Lower leg skin (tissue), 4 donors: ENCODE data around the gene SMC3. TPM values are rescaled to one million over a fixed set of nuclear protein-coding genes. Genes with fewer than 3 reads are reported as not detected.

Source experiments
- DNase-seq, 2 donors: peaks; one replicate each; pipeline ENCODE4 v3.0.0-alpha.2; 2019; ENCODE audit warnings: low spot score in 2 of 2
- H3K4me3 ChIP-seq: fragments of 200-600 bp; sonication (generic); 2 replicates; pipeline ENCODE4 v1.5.1; 2017; ENCODE audit warnings: mild to moderate bottlenecking, low read depth; ENCODE audit not compliant: poor library complexity, severe bottlenecking
- POLR2A ChIP-seq, 2 donors: fragments of 450-650 bp; IDR thresholded peaks; one replicate each; pipeline ENCODE4 v1.6.1; 2016 to 2017; ENCODE audit warnings: antibody characterized with exemption in 2 of 2, mild to moderate bottlenecking in 1 of 2, moderate library complexity in 1 of 2
- WGBS, 2 donors: methylation state at CpG; one replicate each; pipeline ENCODE4 v1.1.5; 2018; 5-methylcytosine and 5-hydroxymethylcytosine counted together
- intact Hi-C: fragments of 100-400 bp; cut with DNase I; formaldehyde crosslinking; loops from one replicate; pipeline ENCODE4 v1.15.0; 2023; ENCODE audit warnings: low total_unique reads
- total RNA-seq, 4 donors: library from RNA; depleted of rRNA; stranded (reverse); fragments of >200 nt; gene quantifications; one replicate each; pipeline ENCODE4 v1.1.0, GENCODE V29; 2016
- TF ChIP-seq, protein P1 (sequence below), 3 donors: fragments of 450-650 bp; IDR thresholded peaks; one replicate each; pipeline ENCODE4 v1.5.1; 2016; ENCODE audit warnings: antibody characterized with exemption in 3 of 3, mild to moderate bottlenecking in 3 of 3, moderate library complexity in 2 of 3

The SMC3 gene
- 10 to 100 TPM; 23.7 to 31.6 (median 30.5) TPM for total RNA-seq

DNA sequence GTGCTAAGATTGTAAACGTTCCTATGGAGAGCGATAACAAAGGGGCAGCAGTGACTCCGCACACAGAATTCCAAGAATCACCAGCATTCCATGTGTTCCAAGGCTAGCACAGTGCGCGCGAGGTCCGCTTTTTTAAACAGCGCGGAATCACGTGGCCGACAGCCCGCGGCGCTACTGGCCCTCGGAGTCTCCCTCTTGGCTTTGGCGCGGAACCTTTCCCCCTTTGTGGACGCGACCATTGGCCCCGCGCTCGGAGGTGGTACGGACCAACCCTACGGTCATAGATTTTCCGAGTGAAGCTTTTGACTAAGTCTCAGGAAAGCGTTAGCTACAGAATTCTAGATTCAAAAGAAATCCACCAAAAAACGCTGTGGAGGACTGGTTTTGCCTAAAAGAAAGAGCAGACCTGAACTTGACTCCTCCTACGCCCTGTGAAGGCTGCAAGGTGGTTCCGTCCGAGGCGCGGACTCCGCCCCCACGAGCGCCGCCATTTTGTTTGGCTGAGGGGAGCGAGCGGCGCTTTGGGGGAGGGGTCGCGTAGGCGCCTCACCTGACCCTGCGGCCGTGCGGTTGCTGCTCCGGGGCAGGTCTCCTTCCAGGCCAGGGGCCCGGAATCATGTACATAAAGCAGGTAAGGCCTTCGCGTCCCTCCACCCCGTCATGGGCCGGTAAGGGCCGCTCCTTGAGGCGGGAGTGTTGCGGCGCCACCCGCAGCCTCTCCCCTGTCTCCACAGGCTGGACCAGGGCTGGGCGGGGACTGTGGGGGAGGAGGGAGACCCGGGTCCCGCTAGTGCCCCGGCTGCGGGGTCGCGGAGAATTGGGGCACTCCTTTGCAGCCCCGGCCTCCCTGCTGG, at the start of gene SMC3:
TSS of gene SMC3 (plus strand) at position 495 of the 854 bp plus-strand sequence. CDS start at position 617, 122 bp downstream.
- DNase-seq, result peak; percentile 86 to 98
- WGBS, 2 donors, result 1% methylated on average over 51 to 59 of the region's 64 CpGs
- intact Hi-C loops, result no loop called here
- no peak for TF ChIP-seq POLR2A (IDR thresholded peaks at IDR 0.05)
- TF ChIP-seq, protein P1, sequence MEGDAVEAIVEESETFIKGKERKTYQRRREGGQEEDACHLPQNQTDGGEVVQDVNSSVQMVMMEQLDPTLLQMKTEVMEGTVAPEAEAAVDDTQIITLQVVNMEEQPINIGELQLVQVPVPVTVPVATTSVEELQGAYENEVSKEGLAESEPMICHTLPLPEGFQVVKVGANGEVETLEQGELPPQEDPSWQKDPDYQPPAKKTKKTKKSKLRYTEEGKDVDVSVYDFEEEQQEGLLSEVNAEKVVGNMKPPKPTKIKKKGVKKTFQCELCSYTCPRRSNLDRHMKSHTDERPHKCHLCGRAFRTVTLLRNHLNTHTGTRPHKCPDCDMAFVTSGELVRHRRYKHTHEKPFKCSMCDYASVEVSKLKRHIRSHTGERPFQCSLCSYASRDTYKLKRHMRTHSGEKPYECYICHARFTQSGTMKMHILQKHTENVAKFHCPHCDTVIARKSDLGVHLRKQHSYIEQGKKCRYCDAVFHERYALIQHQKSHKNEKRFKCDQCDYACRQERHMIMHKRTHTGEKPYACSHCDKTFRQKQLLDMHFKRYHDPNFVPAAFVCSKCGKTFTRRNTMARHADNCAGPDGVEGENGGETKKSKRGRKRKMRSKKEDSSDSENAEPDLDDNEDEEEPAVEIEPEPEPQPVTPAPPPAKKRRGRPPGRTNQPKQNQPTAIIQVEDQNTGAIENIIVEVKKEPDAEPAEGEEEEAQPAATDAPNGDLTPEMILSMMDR (IDR thresholded peaks at IDR 0.05), result no peak
- peak within 1 kb of the TSS; percentile 85 for H3K4me3 ChIP-seq

DNA sequence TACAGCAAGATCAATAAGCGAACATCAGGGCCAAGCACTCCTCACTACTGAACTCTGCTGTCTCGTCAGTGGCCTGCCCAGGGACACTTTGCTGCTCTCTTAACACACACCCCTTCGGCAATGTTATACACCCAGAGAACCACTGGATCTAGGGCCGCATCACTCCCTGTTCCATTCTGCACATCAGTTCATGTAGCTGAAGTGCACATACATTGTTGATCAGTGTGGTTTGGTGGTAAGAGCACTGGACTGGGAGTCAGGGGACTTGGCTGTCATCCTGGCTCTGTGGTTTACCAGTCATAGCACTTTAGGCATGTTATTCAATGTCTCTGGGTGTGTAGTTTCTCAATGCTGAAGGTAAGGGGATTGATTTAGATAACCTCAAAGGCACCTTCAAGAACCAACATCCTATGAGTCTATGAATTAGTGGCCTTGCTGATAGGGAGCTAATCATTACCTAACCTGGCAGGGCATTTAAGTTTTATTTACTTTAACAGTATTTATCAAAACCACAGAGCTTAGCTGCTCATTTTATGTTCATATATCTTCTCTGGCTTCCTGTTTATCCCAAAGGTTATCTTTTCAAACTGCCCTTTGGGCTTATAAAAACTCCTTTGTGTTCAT, 45.0 kb upstream of the SMC3 start:
- no peak overlapping the region for H3K4me3 ChIP-seq
- intact Hi-C loops, result no loop called here
- 91 to 96% methylated on average over 4 of the region's 4 CpGs for WGBS, 2 donors
- TF ChIP-seq POLR2A (IDR thresholded peaks at IDR 0.05), result no peak
- TF ChIP-seq, protein P1 (IDR thresholded peaks at IDR 0.05), result no peak
- DNase-seq, result peak in 1 of 2 donors; percentile 6

DNA sequence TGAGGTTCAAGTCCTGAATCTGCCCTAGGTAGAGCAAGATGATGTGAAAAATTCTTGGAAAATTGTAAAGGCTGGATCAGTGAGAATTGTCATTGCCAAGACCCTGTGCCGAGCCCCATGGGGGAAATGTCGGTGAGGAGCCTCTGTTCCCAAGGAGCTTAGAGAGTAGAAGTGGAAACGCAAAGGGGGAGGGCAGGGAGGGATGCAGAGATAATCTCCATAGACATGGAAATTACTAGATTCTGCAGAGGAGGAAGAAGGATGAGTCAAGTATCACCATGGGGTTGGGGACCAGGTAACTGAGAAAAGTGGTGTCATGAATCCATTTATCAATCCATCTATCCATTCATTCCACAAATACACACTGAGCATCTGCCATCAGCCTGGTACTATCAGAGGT, 43.8 kb upstream of the SMC3 start:
- TF ChIP-seq, protein P1 (IDR thresholded peaks at IDR 0.05), result no peak
- TF ChIP-seq POLR2A (IDR thresholded peaks at IDR 0.05), result no peak
- 79 to 92% methylated on average over 3 of the region's 3 CpGs for WGBS, 2 donors
- no peak for DNase-seq
- intact Hi-C loops, result no loop called here
- no peak overlapping the region for H3K4me3 ChIP-seq

DNA sequence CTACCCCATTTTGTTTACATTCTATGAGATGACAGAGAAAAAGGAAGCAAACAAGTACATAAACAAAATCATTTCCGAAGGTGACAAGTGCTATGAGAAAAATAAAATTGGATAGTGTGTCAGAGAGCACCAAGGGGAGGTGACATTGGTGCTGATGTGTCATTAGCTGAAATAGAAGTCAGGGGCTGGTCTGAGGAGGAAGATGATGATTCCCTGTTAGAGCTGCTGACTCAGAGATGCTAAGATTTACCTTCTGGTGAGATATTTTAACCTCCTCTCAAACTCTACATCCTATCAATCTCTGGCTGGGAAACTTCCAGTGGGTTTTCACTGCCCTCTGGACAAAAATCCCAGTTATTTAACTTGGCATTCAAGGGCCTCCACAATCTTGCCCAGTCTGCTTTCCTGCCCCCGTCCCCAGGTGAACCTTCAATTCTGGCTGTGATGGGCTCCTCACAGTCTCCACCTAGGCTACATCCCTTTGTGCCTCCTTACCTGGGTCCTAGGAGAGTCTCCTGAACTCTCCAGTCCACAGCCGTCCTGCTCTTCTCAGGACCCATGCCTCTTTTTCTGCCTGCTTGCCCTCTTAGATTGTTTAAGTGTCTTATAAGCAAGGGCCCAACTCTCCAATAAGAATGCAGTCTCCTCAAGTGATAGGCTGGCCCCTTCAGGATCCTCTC, 43.2 kb upstream of the SMC3 start:
- intact Hi-C loops, result no loop called here
- no peak overlapping the region for H3K4me3 ChIP-seq
- WGBS, 2 donors, result 92 to 94% methylated on average over 3 of the region's 3 CpGs
- TF ChIP-seq, protein P1 (IDR thresholded peaks at IDR 0.05), result no peak
- no peak for TF ChIP-seq POLR2A (IDR thresholded peaks at IDR 0.05)
- no peak for DNase-seq

DNA sequence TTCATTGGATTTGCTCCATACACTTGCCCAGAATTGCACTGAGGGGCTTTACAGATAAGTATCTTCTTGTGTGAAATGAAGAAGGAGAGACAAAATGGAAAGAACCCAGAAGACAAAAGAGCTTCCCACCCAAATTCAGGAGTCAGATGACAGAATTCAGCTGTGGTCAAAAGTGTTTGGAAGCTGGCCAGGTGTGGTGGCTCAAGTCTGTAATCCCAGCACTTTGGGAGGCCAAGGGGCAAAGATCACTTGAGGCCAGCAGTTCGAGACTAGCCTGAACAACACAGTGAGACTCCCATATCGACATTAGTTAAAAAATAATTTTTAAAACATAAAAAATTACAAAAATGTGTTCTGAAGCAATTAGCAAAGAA, 42.6 kb upstream of the SMC3 start:
- DNase-seq, result no peak
- WGBS, 2 donors, result 82 to 84% methylated on average over 2 of the region's 2 CpGs
- TF ChIP-seq, protein P1 (IDR thresholded peaks at IDR 0.05), result no peak
- no peak for TF ChIP-seq POLR2A (IDR thresholded peaks at IDR 0.05)
- H3K4me3 ChIP-seq, result no peak overlapping the region
- intact Hi-C loops, result no loop called here
